Measurements from ENCODE around the gene CABCOCO1. TPM values are rescaled to one million over a fixed set of nuclear protein-coding genes. Genes with fewer than 3 reads are reported as not detected.

Gene CABCOCO1
- total RNA-seq, 1 experiment from 2014 or later: not detected

- Histone ChIP-seq H3K27me3 (replicated peaks; ENCODE audit: insufficient read depth, low read depth, low read length, poor library complexity) (no peaks in the 10 kb centered on the region), H3K27ac (ENCODE audit: low read depth, low read length, poor library complexity, severe bottlenecking) (no peak overlapping the region), H3K9me3 (ENCODE audit: low read depth, low read length, poor library complexity, severe bottlenecking) (no peaks in the 10 kb centered on the region), H3K36me3 (ENCODE audit: insufficient read depth, low read length, poor library complexity, severe bottlenecking) (no peaks in the 10 kb centered on the region), H3K4me1 (ENCODE audit: insufficient read depth, low read length, poor library complexity, severe bottlenecking) (peaks cover 8% of the 10 kb centered on the region), H3K4me3 (ENCODE audit: low read depth, low read length, poor library complexity, severe bottlenecking) (no peak overlapping the region)
- CTCF ChIA-PET: no interaction called here
- TF ChIP-seq EZH2 (IDR thresholded peaks at IDR 0.05; ENCODE audit: borderline replicate concordance, low read depth, low read length, poor library complexity, severe bottlenecking): no peak
- no peak for TF ChIP-seq CTCF (conservative IDR thresholded peaks at IDR 0.05; ENCODE audit: low read depth, low read length)
- BruUV-seq (replicated peaks): no TSS peak
- intact Hi-C loops (cut with micrococcal nuclease; ENCODE audit: unreplicated experiment): no loop called here
- POLR2A ChIA-PET (ENCODE audit: low non-redundant PET): no interaction called here
- DNase-seq (ENCODE audit: low spot score): no peak
These were observed 134.8 kb downstream of the CABCOCO1 start for GRCh38 chr10:61797304-61798153.

- no peaks in the 10 kb centered on the region for H3K9me3 ChIP-seq (ENCODE audit: low read depth, low read length, poor library complexity, severe bottlenecking)
- BruUV-seq (replicated peaks): no TSS peak
- ChIA-PET POLR2A (ENCODE audit: low non-redundant PET) (no interaction called here), CTCF (no interaction called here)
- TF ChIP-seq CTCF (conservative IDR thresholded peaks at IDR 0.05; ENCODE audit: low read depth, low read length): no peak
- H3K4me3 ChIP-seq (ENCODE audit: low read depth, low read length, poor library complexity, severe bottlenecking): no peak overlapping the region
- no peaks in the 10 kb centered on the region for H3K27me3 ChIP-seq (replicated peaks; ENCODE audit: insufficient read depth, low read depth, low read length, poor library complexity)
- no peaks in the 10 kb centered on the region for H3K36me3 ChIP-seq (ENCODE audit: insufficient read depth, low read length, poor library complexity, severe bottlenecking)
- DNase-seq (ENCODE audit: low spot score): no peak
- intact Hi-C loops (cut with micrococcal nuclease; ENCODE audit: unreplicated experiment): no loop called here
- peaks cover 4% of the 10 kb centered on the region for H3K4me1 ChIP-seq (ENCODE audit: insufficient read depth, low read length, poor library complexity, severe bottlenecking)
- H3K27ac ChIP-seq (ENCODE audit: low read depth, low read length, poor library complexity, severe bottlenecking): no peak overlapping the region
These were observed 136.0 kb downstream of the CABCOCO1 start for GRCh38 chr10:61798713-61799112.

- no peak for DNase-seq (ENCODE audit: low spot score)
- ChIA-PET POLR2A (ENCODE audit: low non-redundant PET) (no interaction called here), CTCF (no interaction called here)
- no peaks in the 10 kb centered on the region for H3K36me3 ChIP-seq (ENCODE audit: insufficient read depth, low read length, poor library complexity, severe bottlenecking)
- H3K9me3 ChIP-seq (ENCODE audit: low read depth, low read length, poor library complexity, severe bottlenecking): no peaks in the 10 kb centered on the region
- no peak overlapping the region for H3K27ac ChIP-seq (ENCODE audit: low read depth, low read length, poor library complexity, severe bottlenecking)
- TF ChIP-seq CTCF (conservative IDR thresholded peaks at IDR 0.05; ENCODE audit: low read depth, low read length) (no peak), EZH2 (IDR thresholded peaks at IDR 0.05; ENCODE audit: borderline replicate concordance, low read depth, low read length, poor library complexity, severe bottlenecking) (no peak)
- H3K27me3 ChIP-seq (replicated peaks; ENCODE audit: insufficient read depth, low read depth, low read length, poor library complexity): no peaks in the 10 kb centered on the region
- intact Hi-C loops (cut with micrococcal nuclease; ENCODE audit: unreplicated experiment): no loop called here
- BruUV-seq (replicated peaks): no TSS peak
- H3K4me1 ChIP-seq (ENCODE audit: insufficient read depth, low read length, poor library complexity, severe bottlenecking): no peaks in the 10 kb centered on the region
- no peak overlapping the region for H3K4me3 ChIP-seq (ENCODE audit: low read depth, low read length, poor library complexity, severe bottlenecking)
These were observed 138.8 kb downstream of the CABCOCO1 start for GRCh38 chr10:61801484-61801883.

Measured in A673 (cell line).